Muscle of leg (tissue), 11 donors: ENCODE results near the gene KCTD21. TPM values are rescaled to one million over a fixed set of nuclear protein-coding genes. Genes with fewer than 3 reads are reported as not detected.

Experiments used
- DNase-seq: peaks from one replicate; pipeline ENCODE4 v3.0.0; 2013
- H3K27ac ChIP-seq: one replicate; pipeline ENCODE4 v1.5.1; 2013; ENCODE audit warnings: mild to moderate bottlenecking, low read length, control low read depth
- H3K27me3 ChIP-seq: one replicate; pipeline ENCODE4 v1.6.1; 2013; ENCODE audit warnings: low read length; ENCODE audit not compliant: control insufficient read depth, insufficient read depth
- H3K36me3 ChIP-seq: one replicate; pipeline ENCODE4 v1.6.1; 2013; ENCODE audit warnings: low read length; ENCODE audit not compliant: control insufficient read depth, insufficient read depth
- H3K4me1 ChIP-seq: one replicate; pipeline ENCODE4 v1.6.1; 2013; ENCODE audit warnings: low read length; ENCODE audit not compliant: control insufficient read depth, insufficient read depth
- H3K4me3 ChIP-seq: one replicate; pipeline ENCODE4 v1.5.1; 2013; ENCODE audit warnings: low read length, control low read depth
- H3K9me3 ChIP-seq: replicated peaks from 2 replicates; pipeline ENCODE4 v1.6.1; 2013; ENCODE audit warnings: low read depth, low read length; ENCODE audit not compliant: control insufficient read depth
- WGBS: methylation state at CpG from one replicate; pipeline ENCODE4 v1.1.5; 2013; ENCODE audit warnings: missing lambda C conversion rate; ENCODE audit not compliant: insufficient coverage; 5-methylcytosine and 5-hydroxymethylcytosine counted together
- polyA plus RNA-seq, 8 donors: library from polyadenylated mRNA; unstranded; fragments of 120-200 nt; gene quantifications; one replicate each; pipeline versions ENCODE4 v1.2.1 to v1.2.3, GENCODE V29; 2013; ENCODE audit warnings: inconsistent platforms in 1 of 8, low replicate concordance in 1 of 8; ENCODE audit not compliant: insufficient read length in 8 of 8, insufficient read depth in 1 of 8
- total RNA-seq: library from RNA; stranded (reverse); fragments of 120-200 nt; gene quantifications from one replicate; pipeline ENCODE4 v1.2.4, GENCODE V29; 2013

KCTD21 gene
- total and polyA plus RNA-seq, 9 donors: 4.9 to 7.7 (median 6.3) TPM

- Histone ChIP-seq H3K4me1 (no peaks in the 10 kb centered on the region), H3K27me3 (no peaks in the 10 kb centered on the region), H3K4me3 (no peak overlapping the region), H3K36me3 (peaks cover 57% of the 10 kb centered on the region), H3K9me3 (no peaks in the 10 kb centered on the region), H3K27ac (no peak overlapping the region)
- DNase-seq: no peak
- 87% methylated on average over 27 of the region's 31 CpGs for WGBS
Observed at GRCh38 chr11:78210000-78210608, 21.7 kb upstream of the KCTD21 start.

GRCh38 chr11:78209478-78209877 is 21.1 kb upstream of the KCTD21 start:
- DNase-seq: no peak
- Histone ChIP-seq H3K4me3 (no peak overlapping the region), H3K4me1 (no peaks in the 10 kb centered on the region), H3K27me3 (no peaks in the 10 kb centered on the region), H3K9me3 (no peaks in the 10 kb centered on the region), H3K36me3 (peaks cover 53% of the 10 kb centered on the region), H3K27ac (no peak overlapping the region)
- 87% methylated on average over 6 of the region's 18 CpGs for WGBS

GRCh38 chr11:78208257-78209165 is 20.1 kb upstream of the KCTD21 start:
- H3K4me1 ChIP-seq: no peaks in the 10 kb centered on the region
- H3K27me3 ChIP-seq: no peaks in the 10 kb centered on the region
- no peak for DNase-seq
- H3K27ac ChIP-seq: no peak overlapping the region
- H3K36me3 ChIP-seq: peaks cover 45% of the 10 kb centered on the region
- H3K9me3 ChIP-seq: no peaks in the 10 kb centered on the region
- H3K4me3 ChIP-seq: no peak overlapping the region
- WGBS: 86% methylated on average over 16 of the region's 16 CpGs

- Histone ChIP-seq H3K9me3 (no peaks in the 10 kb centered on the region), H3K4me1 (no peaks in the 10 kb centered on the region), H3K36me3 (peaks cover 48% of the 10 kb centered on the region), H3K27ac (no peak overlapping the region), H3K4me3 (no peak overlapping the region), H3K27me3 (no peaks in the 10 kb centered on the region)
- no peak for DNase-seq
- WGBS: 77% methylated on average over 4 of the region's 11 CpGs
Observed at GRCh38 chr11:78207532-78208256, 19.3 kb upstream of the KCTD21 start.

- no peaks in the 10 kb centered on the region for H3K27me3 ChIP-seq
- H3K9me3 ChIP-seq: no peaks in the 10 kb centered on the region
- DNase-seq: no peak
- WGBS: 91% methylated on average over 7 of the region's 7 CpGs
- no peaks in the 10 kb centered on the region for H3K4me1 ChIP-seq
- H3K4me3 ChIP-seq: no peak overlapping the region
- H3K36me3 ChIP-seq: peaks cover 54% of the 10 kb centered on the region
- H3K27ac ChIP-seq: no peak overlapping the region
Observed at GRCh38 chr11:78205691-78206090, 17.3 kb upstream of the KCTD21 start.

- WGBS: 95% methylated on average over 3 of the region's 4 CpGs
- Histone ChIP-seq H3K36me3 (peaks cover 54% of the 10 kb centered on the region), H3K4me1 (no peaks in the 10 kb centered on the region), H3K9me3 (no peaks in the 10 kb centered on the region), H3K27ac (no peak overlapping the region), H3K27me3 (no peaks in the 10 kb centered on the region), H3K4me3 (no peak overlapping the region)
- no peak for DNase-seq
Observed at GRCh38 chr11:78205256-78205655, 16.8 kb upstream of the KCTD21 start.

GRCh38 chr11:78203184-78203583 is 14.8 kb upstream of the KCTD21 start:
- WGBS: 93% methylated on average over 8 of the region's 10 CpGs
- peaks cover 57% of the 10 kb centered on the region for H3K36me3 ChIP-seq

GRCh38 chr11:78202733-78203167 is 14.3 kb upstream of the KCTD21 start:
- no peaks in the 10 kb centered on the region for H3K27me3 ChIP-seq
- H3K4me1 ChIP-seq: no peaks in the 10 kb centered on the region
- H3K36me3 ChIP-seq: peaks cover 56% of the 10 kb centered on the region
- H3K27ac ChIP-seq: no peak overlapping the region
- H3K4me3 ChIP-seq: no peak overlapping the region
- no peaks in the 10 kb centered on the region for H3K9me3 ChIP-seq
- no peak for DNase-seq
- 63% methylated on average over 3 of the region's 3 CpGs for WGBS

More at GRCh38 chr11:78203184-78203583, 14.8 kb upstream of the KCTD21 start:
- no peak overlapping the region for H3K27ac ChIP-seq
- H3K27me3 ChIP-seq: no peaks in the 10 kb centered on the region
- H3K4me3 ChIP-seq: no peak overlapping the region
- DNase-seq: no peak
- H3K4me1 ChIP-seq: no peaks in the 10 kb centered on the region
- H3K9me3 ChIP-seq: no peaks in the 10 kb centered on the region

- Histone ChIP-seq H3K4me3 (no peak overlapping the region), H3K36me3 (peaks cover 49% of the 10 kb centered on the region), H3K9me3 (no peaks in the 10 kb centered on the region), H3K27ac (no peak overlapping the region), H3K27me3 (peaks cover 2% of the 10 kb centered on the region), H3K4me1 (peaks cover 4% of the 10 kb centered on the region)
- DNase-seq: no peak
- 78% methylated on average over 7 of the region's 9 CpGs for WGBS
Observed at GRCh38 chr11:78201096-78201818, 12.8 kb upstream of the KCTD21 start.
